ENCODE results near the gene PIGBOS1. TPM values are rescaled to one million over a fixed set of nuclear protein-coding genes. Genes with fewer than 3 reads are reported as not detected.

PIGBOS1 gene
- total and polyA plus RNA-seq, 9 of the 15 experiments (the other 6 are each of a cell fraction or from before 2014, with no cell fraction given): 25.2 to 76.2 (median 46.0) TPM

- TF ChIP-seq CHD7 (IDR thresholded peaks at IDR 0.05; ENCODE audit: low read depth, low read length): no peak
- TF ChIP-seq ADNP (tag; IDR thresholded peaks at IDR 0.05): peak; percentile 42
- TF ChIP-seq EHMT2 (IDR thresholded peaks at IDR 0.05): peak; percentile 77
- TF ChIP-seq LARP7 (IDR thresholded peaks at IDR 0.05): no peak
- TF ChIP-seq ZNF121 (CRISPR knock-in tag; conservative IDR thresholded peaks at IDR 0.05): no peak
- TF ChIP-seq JUNB (CRISPR knock-in tag; conservative IDR thresholded peaks at IDR 0.05): peak; percentile 65; the same call in 1 of the 2 replicates
- TF ChIP-seq GTF2F1 (IDR thresholded peaks at IDR 0.05; ENCODE audit: low read depth, low read length): no peak
- no peak for TF ChIP-seq BDP1 (IDR thresholded peaks at IDR 0.05; ENCODE audit: insufficient read depth, insufficient read length)
- TF ChIP-seq ZNF134 (CRISPR knock-in tag; conservative IDR thresholded peaks at IDR 0.05): no peak
- no peak for TF ChIP-seq ZNF644 (tag; IDR thresholded peaks at IDR 0.05; ENCODE audit: low read depth)
- no peak for TF ChIP-seq ZBTB8A (IDR thresholded peaks at IDR 0.05; ENCODE audit: partially characterized antibody)
- TF ChIP-seq GATA2 (CRISPR knock-in tag; IDR thresholded peaks at IDR 0.05): peak; percentile 60
- TF ChIP-seq NFRKB (IDR thresholded peaks at IDR 0.05; ENCODE audit: low read depth): peak; percentile 54; the same call in 1 of the 2 replicates
- peak; percentile 40; the same call in 1 of the 2 replicates for TF ChIP-seq VEZF1 (CRISPR knock-in tag; IDR thresholded peaks at IDR 0.05)
- TF ChIP-seq USF1 (CRISPR knock-in tag; IDR thresholded peaks at IDR 0.05): no peak
- peak; percentile 71 for TF ChIP-seq MTA1 (IDR thresholded peaks at IDR 0.05; ENCODE audit: borderline replicate concordance)
- no peak for TF ChIP-seq ZNF780A (CRISPR knock-in tag; IDR thresholded peaks at IDR 0.05)
Measured at GRCh38 chr15:55279746-55280351, 39.1 kb downstream of the PIGBOS1 start (continued).
